ENCODE measurements around the gene SERPINB8. TPM values are rescaled to one million over a fixed set of nuclear protein-coding genes. Genes with fewer than 3 reads are reported as not detected.
"Not testable (repeated sequence)": the region's sequence is repeated elsewhere in the genome, so short reads cannot be mapped to it uniquely, and the experiment has no call there.

The SERPINB8 gene
- total RNA-seq: 10 to 100 TPM; 13.8 to 16.3 TPM
- polyA plus RNA-seq: 10 to 100 TPM; 14.2 to 16.3 TPM

- peak within 1 kb of the TSS; percentile 90 for H3K27ac ChIP-seq (ENCODE audit: low read depth, low read length)
- H3K27me3 ChIP-seq (ENCODE audit: insufficient read depth, low read length): no peaks in the 10 kb centered on the region
- POLR2A ChIA-PET (ENCODE audit: partially characterized antibody): interaction anchor here (0.7 to 0.9 kb wide), 5 partner anchors 14 to 1447 kb away, joined by 3 to 5 read pairs (median 4); partner anchors contain the start of genes VPS4B and ZCCHC2
- Mint-ChIP-seq H3K4me1 (peaks cover 22 to 37% (median 25%) of the 10 kb centered on the region in 4 donors), H3K9me3 (no peaks in the 10 kb centered on the region), H3K27me3 (no peaks in the 10 kb centered on the region), H3K4me3 (peak within 1 kb of the TSS; percentile 87 to 99 (median 96)), H3K27ac (peak within 1 kb of the TSS; percentile 82 to 98 (median 96)), H3K36me3 (peaks cover 0 to 4% of the 10 kb centered on the region in 2 donors)
- H3K36me3 ChIP-seq (ENCODE audit: insufficient read depth, low read length): no peaks in the 10 kb centered on the region
- intact Hi-C loops (cut with micrococcal nuclease): loop anchor here (1.0 to 5.0 kb wide), 4 partner anchors 9 to 1783 kb away; partner anchors contain the start of genes PHLPP1, PIGN, RELCH and VPS4B
- peak; percentile 73 to 89 (median 77) for DNase-seq
- H3K4me3 ChIP-seq (ENCODE audit: low read length in 2 of 2): peak within 1 kb of the TSS; percentile 64 to 86
- no peaks in the 10 kb centered on the region for H3K9me3 ChIP-seq (ENCODE audit: control insufficient read depth in 1 of 2, low read length in 2 of 2)
- H3K4me1 ChIP-seq (ENCODE audit: insufficient read depth, low read length): peaks cover 16% of the 10 kb centered on the region
- CTCF ChIA-PET (ENCODE audit: partially characterized antibody): interaction anchor here (0.8 to 1.6 kb wide), 2 partner anchors 34 to 452 kb away, joined by 3 to 4 read pairs; no protein-coding TSS in a partner anchor
Observed at GRCh38 chr18:63969942-63970808, at the start of gene SERPINB8. Gene SERPINB8, plus strand, starts transcription at chr18:63970081. Its CDS starts 8,228 bp downstream, at chr18:63978309.

DNA sequence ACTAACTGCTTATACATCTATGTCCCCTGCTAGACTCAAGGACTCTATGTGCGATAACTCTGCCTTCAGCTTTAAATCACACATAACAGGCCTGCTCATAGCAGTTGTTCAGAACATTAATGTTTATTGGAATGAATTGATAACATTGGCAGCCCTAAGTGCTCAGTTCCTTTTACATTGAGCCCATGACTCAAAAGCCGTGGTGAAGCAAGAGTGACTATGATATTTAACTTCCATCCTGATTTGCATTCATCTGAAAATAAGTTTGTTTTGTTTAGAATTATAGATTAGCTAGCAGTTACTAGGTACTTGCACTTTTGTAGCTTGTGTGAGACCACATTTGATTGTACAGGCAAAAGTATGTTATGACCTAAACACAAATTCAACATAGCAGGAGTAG is 47.8 kb upstream of the SERPINB8 start:
- Mint-ChIP-seq H3K36me3 (no peaks in the 10 kb centered on the region), H3K27me3 (peaks cover 12 to 29% of the 10 kb centered on the region in 2 donors), H3K9me3 (no peaks in the 10 kb centered on the region), H3K4me3 (no peak overlapping the region), H3K4me1 (no peaks in the 10 kb centered on the region), H3K27ac (no peak overlapping the region)
- Histone ChIP-seq H3K27ac (ENCODE audit: low read depth, low read length) (no peak overlapping the region), H3K36me3 (ENCODE audit: insufficient read depth, low read length) (no peaks in the 10 kb centered on the region), H3K9me3 (ENCODE audit: control insufficient read depth in 1 of 2, low read length in 2 of 2) (no peaks in the 10 kb centered on the region), H3K4me3 (ENCODE audit: low read length in 2 of 2) (no peak overlapping the region), H3K27me3 (ENCODE audit: insufficient read depth, low read length) (no peaks in the 10 kb centered on the region), H3K4me1 (ENCODE audit: insufficient read depth, low read length) (no peaks in the 10 kb centered on the region)
- POLR2A ChIA-PET (ENCODE audit: partially characterized antibody): no interaction called here
- DNase-seq: no peak
- CTCF ChIA-PET (ENCODE audit: partially characterized antibody): interaction anchor here (1.0 to 1.8 kb wide), 2 partner anchors 9 to 14 kb away, joined by 4 to 9 read pairs; no protein-coding TSS in a partner anchor
- intact Hi-C loops (cut with micrococcal nuclease): no loop called here

DNA sequence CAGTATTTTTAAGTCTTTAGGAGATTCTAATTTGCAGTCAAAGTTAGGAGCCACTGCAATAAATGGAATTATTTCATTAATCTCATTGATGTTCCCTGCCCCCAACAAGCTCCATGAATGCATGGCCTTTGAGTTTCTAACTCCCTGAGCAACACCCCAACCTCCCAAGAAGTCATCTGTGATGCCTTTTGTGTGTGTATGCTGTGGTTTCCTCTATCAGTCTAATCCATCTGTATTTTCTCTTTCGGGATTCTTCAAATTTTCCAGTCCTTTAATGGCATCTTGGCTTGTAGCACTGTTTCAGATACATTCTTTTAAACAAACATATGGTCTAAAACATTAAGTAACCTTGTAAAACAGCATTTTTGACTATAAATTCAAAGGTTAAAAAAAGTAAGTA is 45.3 kb upstream of the SERPINB8 start:
- H3K36me3 ChIP-seq (ENCODE audit: insufficient read depth, low read length): no peaks in the 10 kb centered on the region
- Mint-ChIP-seq H3K27ac (no peak overlapping the region), H3K36me3 (no peaks in the 10 kb centered on the region), H3K4me1 (no peaks in the 10 kb centered on the region), H3K4me3 (no peak overlapping the region), H3K27me3 (peaks cover 9 to 21% of the 10 kb centered on the region in 2 donors), H3K9me3 (no peaks in the 10 kb centered on the region)
- POLR2A ChIA-PET (ENCODE audit: partially characterized antibody): no interaction called here
- CTCF ChIA-PET (ENCODE audit: partially characterized antibody): interaction anchor here (1.4 kb wide), 1 partner anchor 39 kb away, joined by 3 read pairs; no protein-coding TSS in a partner anchor
- DNase-seq: no peak
- H3K27ac ChIP-seq (ENCODE audit: low read depth, low read length): no peak overlapping the region
- intact Hi-C loops (cut with micrococcal nuclease): no loop called here
- no peaks in the 10 kb centered on the region for H3K27me3 ChIP-seq (ENCODE audit: insufficient read depth, low read length)
- no peaks in the 10 kb centered on the region for H3K4me1 ChIP-seq (ENCODE audit: insufficient read depth, low read length)
- no peaks in the 10 kb centered on the region for H3K9me3 ChIP-seq (ENCODE audit: control insufficient read depth in 1 of 2, low read length in 2 of 2)
- no peak overlapping the region for H3K4me3 ChIP-seq (ENCODE audit: low read length in 2 of 2)

- H3K27me3 Mint-ChIP-seq: peaks cover 12 to 15% of the 10 kb centered on the region in 2 donors
- no peak overlapping the region for H3K4me3 Mint-ChIP-seq
- no peaks in the 10 kb centered on the region for H3K36me3 Mint-ChIP-seq
- intact Hi-C loops (cut with micrococcal nuclease): no loop called here
- Histone ChIP-seq H3K36me3 (ENCODE audit: insufficient read depth, low read length) (no peaks in the 10 kb centered on the region), H3K27ac (ENCODE audit: low read depth, low read length) (no peak overlapping the region), H3K27me3 (ENCODE audit: insufficient read depth, low read length) (no peaks in the 10 kb centered on the region), H3K9me3 (ENCODE audit: control insufficient read depth in 1 of 2, low read length in 2 of 2) (no peaks in the 10 kb centered on the region), H3K4me3 (ENCODE audit: low read length in 2 of 2) (no peak overlapping the region), H3K4me1 (ENCODE audit: insufficient read depth, low read length) (no peaks in the 10 kb centered on the region)
- ChIA-PET CTCF (ENCODE audit: partially characterized antibody) (interaction anchor here (1.9 kb wide), 1 partner anchor 8 kb away, joined by 9 read pairs; no protein-coding TSS in a partner anchor), POLR2A (ENCODE audit: partially characterized antibody) (no interaction called here)
- no peak for DNase-seq
- no peaks in the 10 kb centered on the region for H3K4me1 Mint-ChIP-seq
- no peak overlapping the region for H3K27ac Mint-ChIP-seq
- H3K9me3 Mint-ChIP-seq: no peaks in the 10 kb centered on the region
Observed at GRCh38 chr18:63928331-63928730, 41.5 kb upstream of the SERPINB8 start.

- H3K27ac Mint-ChIP-seq; H3K36me3 ChIP-seq (ENCODE audit: insufficient read depth, low read length); H3K9me3 ChIP-seq (ENCODE audit: control insufficient read depth in 1 of 2, low read length in 2 of 2); H3K4me3 Mint-ChIP-seq; H3K27ac ChIP-seq (ENCODE audit: low read depth, low read length); H3K9me3 Mint-ChIP-seq; H3K36me3 Mint-ChIP-seq; H3K4me1 Mint-ChIP-seq; POLR2A ChIA-PET (ENCODE audit: partially characterized antibody); H3K4me1 ChIP-seq (ENCODE audit: insufficient read depth, low read length); intact Hi-C loops (cut with micrococcal nuclease); H3K4me3 ChIP-seq (ENCODE audit: low read length in 2 of 2); H3K27me3 ChIP-seq (ENCODE audit: insufficient read depth, low read length); DNase-seq: not testable (repeated sequence)
- CTCF ChIA-PET (ENCODE audit: partially characterized antibody): interaction anchor here (0.6 kb wide), 1 partner anchor 396 kb away, joined by 3 read pairs; no protein-coding TSS in a partner anchor
- H3K27me3 Mint-ChIP-seq: peaks cover 6 to 15% of the 10 kb centered on the region in 2 donors
Observed at GRCh38 chr18:63929369-63929768, 40.5 kb upstream of the SERPINB8 start.

DNA sequence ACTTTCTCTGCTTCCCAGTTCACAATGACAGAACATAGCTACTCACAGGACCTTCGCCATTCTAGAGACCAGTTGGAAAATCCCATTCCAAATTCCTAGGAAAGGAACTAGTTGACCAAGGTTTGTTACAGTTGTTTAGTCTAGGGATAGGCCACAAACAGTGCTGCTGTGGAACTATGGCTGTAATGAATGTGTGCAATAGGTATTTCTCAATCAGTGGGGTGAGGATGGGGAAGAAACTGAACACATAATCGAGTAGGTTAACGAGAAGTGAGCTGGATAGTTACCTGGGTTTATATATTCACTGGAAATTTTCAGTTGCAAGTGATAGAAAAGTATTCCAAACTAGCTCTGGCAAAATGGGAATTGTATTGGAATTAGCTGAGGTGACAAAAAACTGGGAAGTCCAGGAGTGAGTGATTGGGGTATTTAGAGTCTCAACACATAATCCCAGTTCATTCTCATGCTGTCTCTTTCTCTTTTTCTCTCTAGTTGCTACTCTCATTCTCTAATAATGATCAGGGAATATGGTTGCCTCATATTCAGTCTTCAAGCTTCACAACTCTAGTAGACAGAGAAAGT is 39.0 kb upstream of the SERPINB8 start:
- no peak for DNase-seq
- H3K4me3 ChIP-seq (ENCODE audit: low read length in 2 of 2): no peak overlapping the region
- CTCF ChIA-PET (ENCODE audit: partially characterized antibody): interaction anchor here (1.0 kb wide), 2 partner anchors 9 to 18 kb away, joined by 4 read pairs; no protein-coding TSS in a partner anchor
- H3K27ac ChIP-seq (ENCODE audit: low read depth, low read length): no peak overlapping the region
- Mint-ChIP-seq H3K9me3 (no peaks in the 10 kb centered on the region), H3K36me3 (no peaks in the 10 kb centered on the region), H3K4me3 (no peak overlapping the region), H3K4me1 (no peaks in the 10 kb centered on the region), H3K27ac (no peak overlapping the region), H3K27me3 (peaks cover 5 to 14% of the 10 kb centered on the region in 2 donors)
- no peaks in the 10 kb centered on the region for H3K27me3 ChIP-seq (ENCODE audit: insufficient read depth, low read length)
- POLR2A ChIA-PET (ENCODE audit: partially characterized antibody): no interaction called here
- H3K4me1 ChIP-seq (ENCODE audit: insufficient read depth, low read length): peaks cover 2% of the 10 kb centered on the region
- intact Hi-C loops (cut with micrococcal nuclease): no loop called here
- H3K36me3 ChIP-seq (ENCODE audit: insufficient read depth, low read length): no peaks in the 10 kb centered on the region
- H3K9me3 ChIP-seq (ENCODE audit: control insufficient read depth in 1 of 2, low read length in 2 of 2): no peaks in the 10 kb centered on the region

Data from CD4-positive, alpha-beta memory T cell (primary cell).